ENCODE measurements around the gene CHMP4A.

Gene CHMP4A

GRCh38 chr14:24165785-24166184 is 47.5 kb downstream of the CHMP4A start:
- H3K36me3 Mint-ChIP-seq: peaks cover 83% of the 10 kb centered on the region
- no peak overlapping the region for H3K4me3 Mint-ChIP-seq
- H3K27me3 Mint-ChIP-seq: no peaks in the 10 kb centered on the region
- ATAC-seq: no peak
- peaks cover 45% of the 10 kb centered on the region for H3K4me1 Mint-ChIP-seq
- no peaks in the 10 kb centered on the region for H3K9me3 Mint-ChIP-seq
- peak overlapping the region; percentile 36 for H3K27ac Mint-ChIP-seq

- no peak for ATAC-seq
- Mint-ChIP-seq H3K9me3 (no peaks in the 10 kb centered on the region), H3K27me3 (no peaks in the 10 kb centered on the region), H3K36me3 (peaks cover 84% of the 10 kb centered on the region), H3K4me3 (no peak overlapping the region), H3K27ac (peak overlapping the region; percentile 24), H3K4me1 (peaks cover 57% of the 10 kb centered on the region)
These were observed 48.7 kb downstream of the CHMP4A start for GRCh38 chr14:24164518-24164991.

DNA sequence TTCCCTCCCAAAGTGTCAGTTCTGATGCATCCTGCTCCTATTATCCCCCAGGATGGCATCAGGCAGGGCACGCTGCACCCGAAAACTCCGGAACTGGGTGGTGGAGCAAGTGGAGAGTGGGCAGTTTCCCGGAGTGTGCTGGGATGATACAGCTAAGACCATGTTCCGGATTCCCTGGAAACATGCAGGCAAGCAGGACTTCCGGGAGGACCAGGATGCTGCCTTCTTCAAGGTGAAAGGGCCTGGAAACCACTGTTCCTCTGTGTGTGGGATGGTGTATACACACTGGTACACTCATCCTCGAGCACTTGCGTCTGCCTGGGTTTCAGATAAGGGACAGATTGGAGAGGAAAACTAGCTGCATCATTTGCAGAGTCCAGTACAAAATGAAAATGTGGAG is 51.2 kb downstream of the CHMP4A start:
- H3K27ac Mint-ChIP-seq: peak overlapping the region; percentile 90
- H3K4me3 Mint-ChIP-seq: peak overlapping the region; percentile 93
- H3K36me3 Mint-ChIP-seq: peaks cover 84% of the 10 kb centered on the region
- no peaks in the 10 kb centered on the region for H3K27me3 Mint-ChIP-seq
- peaks cover 57% of the 10 kb centered on the region for H3K4me1 Mint-ChIP-seq
- H3K9me3 Mint-ChIP-seq: no peaks in the 10 kb centered on the region
- no peak for ATAC-seq

- peak; percentile 97 for ATAC-seq
- no peaks in the 10 kb centered on the region for H3K9me3 Mint-ChIP-seq
- no peaks in the 10 kb centered on the region for H3K27me3 Mint-ChIP-seq
- H3K4me1 Mint-ChIP-seq: peaks cover 57% of the 10 kb centered on the region
- peak within 1 kb of the TSS; percentile 90 for H3K27ac Mint-ChIP-seq
- peak within 1 kb of the TSS; percentile 93 for H3K4me3 Mint-ChIP-seq
- peaks cover 81% of the 10 kb centered on the region for H3K36me3 Mint-ChIP-seq
These were observed 52.2 kb downstream of the CHMP4A start, which contains the start of gene IRF9 for GRCh38 chr14:24160850-24161804. Gene IRF9 (plus strand): TSS chr14:24161265. CDS start chr14:24162145, 880 bp downstream.

GRCh38 chr14:24160499-24160849 is 52.8 kb downstream of the CHMP4A start:
- peak overlapping the region; percentile 90 for H3K27ac Mint-ChIP-seq
- no peak overlapping the region for H3K4me3 Mint-ChIP-seq
- ATAC-seq: no peak
- peaks cover 81% of the 10 kb centered on the region for H3K36me3 Mint-ChIP-seq
- H3K9me3 Mint-ChIP-seq: no peaks in the 10 kb centered on the region
- H3K4me1 Mint-ChIP-seq: peaks cover 52% of the 10 kb centered on the region
- H3K27me3 Mint-ChIP-seq: no peaks in the 10 kb centered on the region

- H3K27ac Mint-ChIP-seq: peak overlapping the region; percentile 90
- H3K4me1 Mint-ChIP-seq: peaks cover 46% of the 10 kb centered on the region
- H3K4me3 Mint-ChIP-seq: no peak overlapping the region
- no peak for ATAC-seq
- H3K9me3 Mint-ChIP-seq: no peaks in the 10 kb centered on the region
- H3K36me3 Mint-ChIP-seq: peaks cover 81% of the 10 kb centered on the region
- H3K27me3 Mint-ChIP-seq: no peaks in the 10 kb centered on the region
These were observed 53.4 kb downstream of the CHMP4A start for GRCh38 chr14:24159777-24160498.

Data from stimulated activated memory B cell treated with anti-CD40 and anti-IgM and Interleukin-4, amounts not matched to agents 10 μg/mL and 1 μg/mL and 100 μg/mL, for 72 hours (primary cell).